Measurements from ENCODE around the gene SPNS2. TPM values are rescaled to one million over a fixed set of nuclear protein-coding genes. Genes with fewer than 3 reads are reported as not detected.

Gene SPNS2
- total and polyA plus RNA-seq, 2 experiments from 2014 or later: 1.7 to 2.3 TPM

DNA sequence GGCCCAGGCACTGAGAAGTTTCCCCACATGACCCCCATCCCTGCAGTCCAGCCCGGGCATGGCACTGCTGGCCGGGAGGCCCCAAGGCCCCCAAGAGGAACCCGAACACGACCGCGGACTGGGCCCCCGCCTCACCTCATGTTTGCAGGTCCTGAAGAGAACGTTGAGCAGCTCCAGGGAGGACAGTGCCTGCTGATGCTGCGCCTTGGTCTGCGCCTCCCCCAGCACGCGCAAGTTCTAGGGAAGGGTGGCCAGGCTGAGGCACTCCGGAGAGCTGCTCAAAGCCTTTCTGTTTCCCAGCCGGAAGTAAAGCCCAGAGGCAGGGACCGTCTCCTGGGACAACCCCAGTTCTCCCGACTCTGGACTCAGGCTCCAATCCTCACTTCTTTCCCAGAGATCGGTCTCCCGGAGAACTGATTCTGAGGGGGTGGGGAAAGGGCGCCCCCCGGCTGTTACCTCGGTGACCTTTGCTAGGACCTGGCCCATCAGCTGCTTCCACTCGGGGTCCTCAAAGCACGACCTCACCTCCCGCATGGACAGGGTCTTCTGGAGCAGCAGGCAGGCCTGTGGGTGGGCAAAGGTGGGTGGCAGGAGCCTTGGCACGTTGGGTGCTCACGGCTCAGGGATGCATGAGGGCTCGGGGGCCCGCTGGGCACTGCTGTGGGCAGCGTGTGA, 42.8 kb downstream of the SPNS2 start:
- Histone ChIP-seq H2AFZ (no peak overlapping the region), H3K4me1 (ENCODE audit: insufficient read depth) (no peaks in the 10 kb centered on the region; the same call in 1 of the 2 replicates), H3K4me2 (no peak overlapping the region), H3K36me3 (ENCODE audit: insufficient read depth) (no peaks in the 10 kb centered on the region; the same call in 1 of the 2 replicates), H3K27me3 (ENCODE audit: insufficient read depth) (no peaks in the 10 kb centered on the region), H3K27ac (ENCODE audit: low read depth) (no peak overlapping the region), H4K20me1 (replicated peaks; ENCODE audit: insufficient read depth) (peaks cover 11% of the 10 kb centered on the region), H3K79me2 (replicated peaks; ENCODE audit: insufficient read depth) (no peaks in the 10 kb centered on the region), H3F3A (replicated peaks; ENCODE audit: low read depth) (peaks cover 10% of the 10 kb centered on the region), H3K4me3 (no peak overlapping the region), H3K9me2 (ENCODE audit: insufficient read depth) (no peaks in the 10 kb centered on the region)
- H3K4me3 Mint-ChIP-seq: no peak overlapping the region
- no peak overlapping the region for H3K27ac Mint-ChIP-seq
- TF ChIP-seq, protein P1, sequence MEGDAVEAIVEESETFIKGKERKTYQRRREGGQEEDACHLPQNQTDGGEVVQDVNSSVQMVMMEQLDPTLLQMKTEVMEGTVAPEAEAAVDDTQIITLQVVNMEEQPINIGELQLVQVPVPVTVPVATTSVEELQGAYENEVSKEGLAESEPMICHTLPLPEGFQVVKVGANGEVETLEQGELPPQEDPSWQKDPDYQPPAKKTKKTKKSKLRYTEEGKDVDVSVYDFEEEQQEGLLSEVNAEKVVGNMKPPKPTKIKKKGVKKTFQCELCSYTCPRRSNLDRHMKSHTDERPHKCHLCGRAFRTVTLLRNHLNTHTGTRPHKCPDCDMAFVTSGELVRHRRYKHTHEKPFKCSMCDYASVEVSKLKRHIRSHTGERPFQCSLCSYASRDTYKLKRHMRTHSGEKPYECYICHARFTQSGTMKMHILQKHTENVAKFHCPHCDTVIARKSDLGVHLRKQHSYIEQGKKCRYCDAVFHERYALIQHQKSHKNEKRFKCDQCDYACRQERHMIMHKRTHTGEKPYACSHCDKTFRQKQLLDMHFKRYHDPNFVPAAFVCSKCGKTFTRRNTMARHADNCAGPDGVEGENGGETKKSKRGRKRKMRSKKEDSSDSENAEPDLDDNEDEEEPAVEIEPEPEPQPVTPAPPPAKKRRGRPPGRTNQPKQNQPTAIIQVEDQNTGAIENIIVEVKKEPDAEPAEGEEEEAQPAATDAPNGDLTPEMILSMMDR (conservative IDR thresholded peaks at IDR 0.05; ENCODE audit: low read depth in 2 of 2): peak in 1 of 2 experiments; percentile 43; a peak in 2 of 4 replicates
- TF ChIP-seq POLR2AphosphoS5 (IDR thresholded peaks at IDR 0.05; ENCODE audit: low read depth): no peak
- H3K4me1 Mint-ChIP-seq: peaks cover 7% of the 10 kb centered on the region; the same call in 2 of the 3 replicates
- no peak for DNase-seq (ENCODE audit: low spot score)
- H3K27me3 Mint-ChIP-seq (ENCODE audit: insufficient read depth, low read depth, poor library complexity): peaks cover 35% of the 10 kb centered on the region
- no peaks in the 10 kb centered on the region for H3K9me3 Mint-ChIP-seq
- H3K36me3 Mint-ChIP-seq (ENCODE audit: low read depth): peaks cover 68% of the 10 kb centered on the region
- ATAC-seq: no peak

GRCh38 chr17:4542003-4542725, 43.5 kb downstream of the SPNS2 start:
- TF ChIP-seq, protein P2, sequence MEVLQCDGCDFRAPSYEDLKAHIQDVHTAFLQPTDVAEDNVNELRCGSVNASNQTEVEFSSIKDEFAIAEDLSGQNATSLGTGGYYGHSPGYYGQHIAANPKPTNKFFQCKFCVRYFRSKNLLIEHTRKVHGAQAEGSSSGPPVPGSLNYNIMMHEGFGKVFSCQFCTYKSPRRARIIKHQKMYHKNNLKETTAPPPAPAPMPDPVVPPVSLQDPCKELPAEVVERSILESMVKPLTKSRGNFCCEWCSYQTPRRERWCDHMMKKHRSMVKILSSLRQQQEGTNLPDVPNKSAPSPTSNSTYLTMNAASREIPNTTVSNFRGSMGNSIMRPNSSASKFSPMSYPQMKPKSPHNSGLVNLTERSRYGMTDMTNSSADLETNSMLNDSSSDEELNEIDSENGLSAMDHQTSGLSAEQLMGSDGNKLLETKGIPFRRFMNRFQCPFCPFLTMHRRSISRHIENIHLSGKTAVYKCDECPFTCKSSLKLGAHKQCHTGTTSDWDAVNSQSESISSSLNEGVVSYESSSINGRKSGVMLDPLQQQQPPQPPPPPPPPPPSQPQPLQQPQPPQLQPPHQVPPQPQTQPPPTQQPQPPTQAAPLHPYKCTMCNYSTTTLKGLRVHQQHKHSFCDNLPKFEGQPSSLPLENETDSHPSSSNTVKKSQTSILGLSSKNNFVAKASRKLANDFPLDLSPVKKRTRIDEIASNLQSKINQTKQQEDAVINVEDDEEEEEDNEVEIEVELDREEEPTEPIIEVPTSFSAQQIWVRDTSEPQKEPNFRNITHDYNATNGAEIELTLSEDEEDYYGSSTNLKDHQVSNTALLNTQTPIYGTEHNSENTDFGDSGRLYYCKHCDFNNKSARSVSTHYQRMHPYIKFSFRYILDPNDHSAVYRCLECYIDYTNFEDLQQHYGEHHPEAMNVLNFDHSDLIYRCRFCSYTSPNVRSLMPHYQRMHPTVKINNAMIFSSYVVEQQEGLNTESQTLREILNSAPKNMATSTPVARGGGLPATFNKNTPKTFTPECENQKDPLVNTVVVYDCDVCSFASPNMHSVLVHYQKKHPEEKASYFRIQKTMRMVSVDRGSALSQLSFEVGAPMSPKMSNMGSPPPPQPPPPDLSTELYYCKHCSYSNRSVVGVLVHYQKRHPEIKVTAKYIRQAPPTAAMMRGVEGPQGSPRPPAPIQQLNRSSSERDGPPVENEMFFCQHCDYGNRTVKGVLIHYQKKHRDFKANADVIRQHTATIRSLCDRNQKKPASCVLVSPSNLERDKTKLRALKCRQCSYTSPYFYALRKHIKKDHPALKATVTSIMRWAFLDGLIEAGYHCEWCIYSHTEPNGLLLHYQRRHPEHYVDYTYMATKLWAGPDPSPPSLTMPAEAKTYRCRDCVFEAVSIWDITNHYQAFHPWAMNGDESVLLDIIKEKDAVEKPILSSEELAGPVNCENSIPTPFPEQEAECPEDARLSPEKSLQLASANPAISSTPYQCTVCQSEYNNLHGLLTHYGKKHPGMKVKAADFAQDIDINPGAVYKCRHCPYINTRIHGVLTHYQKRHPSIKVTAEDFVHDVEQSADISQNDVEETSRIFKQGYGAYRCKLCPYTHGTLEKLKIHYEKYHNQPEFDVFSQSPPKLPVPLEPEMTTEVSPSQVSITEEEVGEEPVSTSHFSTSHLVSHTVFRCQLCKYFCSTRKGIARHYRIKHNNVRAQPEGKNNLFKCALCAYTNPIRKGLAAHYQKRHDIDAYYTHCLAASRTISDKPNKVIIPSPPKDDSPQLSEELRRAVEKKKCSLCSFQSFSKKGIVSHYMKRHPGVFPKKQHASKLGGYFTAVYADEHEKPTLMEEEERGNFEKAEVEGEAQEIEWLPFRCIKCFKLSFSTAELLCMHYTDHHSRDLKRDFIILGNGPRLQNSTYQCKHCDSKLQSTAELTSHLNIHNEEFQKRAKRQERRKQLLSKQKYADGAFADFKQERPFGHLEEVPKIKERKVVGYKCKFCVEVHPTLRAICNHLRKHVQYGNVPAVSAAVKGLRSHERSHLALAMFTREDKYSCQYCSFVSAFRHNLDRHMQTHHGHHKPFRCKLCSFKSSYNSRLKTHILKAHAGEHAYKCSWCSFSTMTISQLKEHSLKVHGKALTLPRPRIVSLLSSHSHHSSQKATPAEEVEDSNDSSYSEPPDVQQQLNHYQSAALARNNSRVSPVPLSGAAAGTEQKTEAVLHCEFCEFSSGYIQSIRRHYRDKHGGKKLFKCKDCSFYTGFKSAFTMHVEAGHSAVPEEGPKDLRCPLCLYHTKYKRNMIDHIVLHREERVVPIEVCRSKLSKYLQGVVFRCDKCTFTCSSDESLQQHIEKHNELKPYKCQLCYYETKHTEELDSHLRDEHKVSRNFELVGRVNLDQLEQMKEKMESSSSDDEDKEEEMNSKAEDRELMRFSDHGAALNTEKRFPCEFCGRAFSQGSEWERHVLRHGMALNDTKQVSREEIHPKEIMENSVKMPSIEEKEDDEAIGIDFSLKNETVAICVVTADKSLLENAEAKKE (CRISPR knock-in tag; IDR thresholded peaks at IDR 0.05): no peak
- TF ChIP-seq ZNF331 (CRISPR knock-in tag; IDR thresholded peaks at IDR 0.05; ENCODE audit: low read depth): no peak
- no peak for TF ChIP-seq NANOG (IDR thresholded peaks at IDR 0.05; ENCODE audit: borderline replicate concordance)
- TF ChIP-seq EZH2phosphoT487 (IDR thresholded peaks at IDR 0.05; ENCODE audit: unreplicated experiment): no peak
- H3K27ac ChIP-seq (ENCODE audit: low read depth): no peak overlapping the region
- H2AFZ ChIP-seq: no peak overlapping the region
- no peaks in the 10 kb centered on the region for H3K79me2 ChIP-seq (replicated peaks; ENCODE audit: insufficient read depth)
- no peaks in the 10 kb centered on the region for H3K4me1 ChIP-seq (ENCODE audit: insufficient read depth)
- H3F3A ChIP-seq (replicated peaks; ENCODE audit: low read depth): peaks cover 5% of the 10 kb centered on the region
- H4K20me1 ChIP-seq (replicated peaks; ENCODE audit: insufficient read depth): peaks cover 15% of the 10 kb centered on the region
- no peak overlapping the region for H3K4me2 ChIP-seq
- DNase-seq (ENCODE audit: low spot score): no peak
- no peak overlapping the region for H3K27ac Mint-ChIP-seq
- no peak overlapping the region for H3K4me3 ChIP-seq
- H3K9me3 Mint-ChIP-seq: no peaks in the 10 kb centered on the region
- peaks cover 75% of the 10 kb centered on the region for H3K36me3 Mint-ChIP-seq (ENCODE audit: low read depth)
- no peaks in the 10 kb centered on the region for H3K27me3 ChIP-seq (ENCODE audit: insufficient read depth)
- H3K9me2 ChIP-seq (ENCODE audit: insufficient read depth): no peaks in the 10 kb centered on the region
- H3K27me3 Mint-ChIP-seq (ENCODE audit: insufficient read depth, low read depth, poor library complexity): peaks cover 32% of the 10 kb centered on the region
- ATAC-seq: no peak
- peaks cover 3% of the 10 kb centered on the region; the same call in 2 of the 3 replicates for H3K4me1 Mint-ChIP-seq
- no peak overlapping the region for H3K4me3 Mint-ChIP-seq
- peaks cover 5% of the 10 kb centered on the region; the same call in 1 of the 2 replicates for H3K36me3 ChIP-seq (ENCODE audit: insufficient read depth)

All from GM23338 (cell line).